ENCODE data around the gene JAM3.
A peak's percentile ranks its signal among the peaks of the same experiment; 100 is the strongest.

DNA sequence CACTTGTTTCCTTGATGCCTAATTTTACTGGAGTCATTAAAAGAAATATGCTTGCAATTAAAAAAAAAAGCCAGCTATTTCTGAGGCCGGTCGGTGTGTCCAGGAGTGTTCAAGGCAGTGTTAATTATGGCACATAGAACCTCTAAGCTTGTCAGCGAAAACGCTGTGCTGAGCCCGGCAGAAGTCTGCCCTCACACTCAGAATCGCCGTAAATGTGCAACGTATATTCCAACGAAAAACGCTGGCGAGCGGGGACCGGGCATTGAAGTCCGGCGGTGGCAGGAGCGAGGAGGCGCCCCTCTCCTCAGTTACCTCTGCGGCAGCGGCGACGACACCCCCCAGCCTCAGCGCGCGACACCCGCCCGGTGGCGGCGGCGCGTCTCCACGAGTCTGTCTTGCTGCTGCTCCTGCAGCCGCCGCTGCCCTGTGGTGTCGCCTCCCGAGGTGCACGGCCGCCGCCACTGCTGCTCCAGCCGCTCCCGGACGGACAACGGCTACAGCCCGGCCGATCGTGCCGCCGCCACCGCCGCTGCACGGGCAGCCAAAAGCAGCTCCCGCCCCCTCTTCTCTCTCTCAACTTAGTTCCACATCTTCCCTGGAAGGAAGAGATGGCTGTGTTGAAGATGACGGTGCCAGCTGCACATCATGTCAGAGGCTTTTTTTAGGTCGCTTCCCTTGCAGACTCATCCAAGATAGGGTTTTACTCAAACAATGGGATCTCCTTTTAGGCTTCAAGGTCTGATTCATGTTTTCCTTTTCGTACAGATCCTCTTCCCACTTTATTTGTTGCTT is 56.0 kb downstream of the JAM3 start:
- TF ChIP-seq, protein P1, sequence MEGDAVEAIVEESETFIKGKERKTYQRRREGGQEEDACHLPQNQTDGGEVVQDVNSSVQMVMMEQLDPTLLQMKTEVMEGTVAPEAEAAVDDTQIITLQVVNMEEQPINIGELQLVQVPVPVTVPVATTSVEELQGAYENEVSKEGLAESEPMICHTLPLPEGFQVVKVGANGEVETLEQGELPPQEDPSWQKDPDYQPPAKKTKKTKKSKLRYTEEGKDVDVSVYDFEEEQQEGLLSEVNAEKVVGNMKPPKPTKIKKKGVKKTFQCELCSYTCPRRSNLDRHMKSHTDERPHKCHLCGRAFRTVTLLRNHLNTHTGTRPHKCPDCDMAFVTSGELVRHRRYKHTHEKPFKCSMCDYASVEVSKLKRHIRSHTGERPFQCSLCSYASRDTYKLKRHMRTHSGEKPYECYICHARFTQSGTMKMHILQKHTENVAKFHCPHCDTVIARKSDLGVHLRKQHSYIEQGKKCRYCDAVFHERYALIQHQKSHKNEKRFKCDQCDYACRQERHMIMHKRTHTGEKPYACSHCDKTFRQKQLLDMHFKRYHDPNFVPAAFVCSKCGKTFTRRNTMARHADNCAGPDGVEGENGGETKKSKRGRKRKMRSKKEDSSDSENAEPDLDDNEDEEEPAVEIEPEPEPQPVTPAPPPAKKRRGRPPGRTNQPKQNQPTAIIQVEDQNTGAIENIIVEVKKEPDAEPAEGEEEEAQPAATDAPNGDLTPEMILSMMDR (IDR thresholded peaks at IDR 0.05): peak in 1 of 3 experiments; percentile 12
- no peak for TF ChIP-seq EP300 (IDR thresholded peaks at IDR 0.05)
- no peak for TF ChIP-seq POLR2A (IDR thresholded peaks at IDR 0.05; ENCODE audit: low read depth)
- TF ChIP-seq POLR2AphosphoS5 (IDR thresholded peaks at IDR 0.05): peak; percentile 61 to 64

All from esophagus muscularis mucosa (tissue), 4 donors.